GM18861 (cell line): Measurements from ENCODE around the gene SLC9A9.

Experiments
- ATAC-seq: cut with Tn5 transposase; IDR thresholded peaks from one replicate; pipeline ENCODE4 v1.9.1; 2021; ENCODE audit not compliant: unreplicated experiment

Gene SLC9A9

GRCh38 chr3:143429628-143430514, 418.4 kb downstream of the SLC9A9 start:
- no peak for ATAC-seq

- ATAC-seq: no peak
These were observed 420.0 kb downstream of the SLC9A9 start for GRCh38 chr3:143428294-143428693.

- ATAC-seq: no peak
These were observed 420.6 kb downstream of the SLC9A9 start for GRCh38 chr3:143427631-143428030.

- ATAC-seq: no peak
These were observed 423.4 kb downstream of the SLC9A9 start for GRCh38 chr3:143424874-143425273.

GRCh38 chr3:143421556-143421955, 426.7 kb downstream of the SLC9A9 start:
- ATAC-seq: no peak

- ATAC-seq: no peak
These were observed 428.7 kb downstream of the SLC9A9 start for GRCh38 chr3:143419611-143420010.

- ATAC-seq: no peak
These were observed 429.9 kb downstream of the SLC9A9 start for GRCh38 chr3:143418391-143418790.

GRCh38 chr3:143416229-143416628, 432.0 kb downstream of the SLC9A9 start:
- no peak for ATAC-seq

GRCh38 chr3:143414571-143415253, 433.6 kb downstream of the SLC9A9 start:
- no peak for ATAC-seq

GRCh38 chr3:143413372-143413771, 434.9 kb downstream of the SLC9A9 start:
- ATAC-seq: no peak

GRCh38 chr3:143412084-143412483, 436.2 kb downstream of the SLC9A9 start:
- no peak for ATAC-seq

- ATAC-seq: no peak
These were observed 438.0 kb downstream of the SLC9A9 start for GRCh38 chr3:143410259-143410658.

GRCh38 chr3:143408771-143409170, 439.5 kb downstream of the SLC9A9 start:
- ATAC-seq: no peak

GRCh38 chr3:143402602-143403001, 445.7 kb downstream of the SLC9A9 start:
- ATAC-seq: no peak

GRCh38 chr3:143396790-143397189, 451.5 kb downstream of the SLC9A9 start:
- no peak for ATAC-seq

GRCh38 chr3:143389388-143389787, 458.9 kb downstream of the SLC9A9 start:
- no peak for ATAC-seq

GRCh38 chr3:143387425-143387824, 460.8 kb downstream of the SLC9A9 start:
- no peak for ATAC-seq

GRCh38 chr3:143384076-143384475, 464.2 kb downstream of the SLC9A9 start:
- ATAC-seq: no peak

- no peak for ATAC-seq
These were observed 464.8 kb downstream of the SLC9A9 start for GRCh38 chr3:143383421-143383820.

- no peak for ATAC-seq
These were observed 465.5 kb downstream of the SLC9A9 start for GRCh38 chr3:143382816-143383215.

GRCh38 chr3:143380449-143380848, 467.8 kb downstream of the SLC9A9 start:
- ATAC-seq: no peak

- no peak for ATAC-seq
These were observed 472.6 kb downstream of the SLC9A9 start for GRCh38 chr3:143375698-143376097.
